Neural progenitor cell (in vitro differentiated cells): ENCODE data around the gene PDLIM1.

Experiments used
- CTCF ChIP-seq: fragments of 200-600 bp; sonication (generic); IDR thresholded peaks from 2 replicates; pipeline ENCODE4 v1.5.1; 2017; ENCODE audit warnings: antibody characterized with exemption, mild to moderate bottlenecking
- EZH2 ChIP-seq: fragments of 200-600 bp; sonication (generic); IDR thresholded peaks from 2 replicates; pipeline ENCODE4 v1.6.1; 2017; ENCODE audit warnings: antibody characterized with exemption, mild to moderate bottlenecking, moderate library complexity

- TF ChIP-seq CTCF = no peak
- no peak for TF ChIP-seq EZH2
Measured at GRCh38 chr10:95327367-95327766, 36.6 kb upstream of the PDLIM1 start.
